ENCODE measurements around the gene PRKAG2. TPM values are rescaled to one million over a fixed set of nuclear protein-coding genes. Genes with fewer than 3 reads are reported as not detected.

The PRKAG2 gene
- total and polyA plus RNA-seq, 2 experiments from 2014 or later, result 9.1 to 14.9 TPM

GRCh38 chr7:151896086-151896485 is 19.2 kb upstream of the PRKAG2 start:
- H3F3A ChIP-seq (replicated peaks; ENCODE audit: low read depth), result no peaks in the 10 kb centered on the region
- no peak overlapping the region for H3K4me3 ChIP-seq
- H3K4me1 ChIP-seq (ENCODE audit: insufficient read depth), result 0 out of 2 replicates have a peak, but pooled peaks cover 5% of the 10 kb centered on the region
- H2AFZ ChIP-seq, result no peak overlapping the region
- no peaks in the 10 kb centered on the region for H3K36me3 ChIP-seq (ENCODE audit: insufficient read depth)
- DNase-seq (ENCODE audit: low spot score) (no peak), ATAC-seq (no peak)
- H3K27me3 ChIP-seq (ENCODE audit: insufficient read depth), result no peaks in the 10 kb centered on the region
- H3K27ac ChIP-seq (ENCODE audit: low read depth), result no peak overlapping the region
- H3K4me1 Mint-ChIP-seq, result peaks cover 20% of the 10 kb centered on the region
- no peaks in the 10 kb centered on the region for H3K9me3 Mint-ChIP-seq
- TF ChIP-seq EZH2phosphoT487 (IDR thresholded peaks at IDR 0.05; ENCODE audit: unreplicated experiment) (no peak), NANOG (IDR thresholded peaks at IDR 0.05; ENCODE audit: borderline replicate concordance) (no peak), CREB1 (CRISPR knock-in tag; IDR thresholded peaks at IDR 0.05; ENCODE audit: low read depth) (no peak), ZNF114 (CRISPR knock-in tag; IDR thresholded peaks at IDR 0.05) (no peak), REST (IDR thresholded peaks at IDR 0.05; ENCODE audit: unreplicated experiment) (no peak)
- H3K27ac Mint-ChIP-seq, result no peak overlapping the region
- no peaks in the 10 kb centered on the region for H3K36me3 Mint-ChIP-seq (ENCODE audit: low read depth)
- peaks cover 14% of the 10 kb centered on the region for H3K27me3 Mint-ChIP-seq (ENCODE audit: insufficient read depth, low read depth, poor library complexity)
- no peaks in the 10 kb centered on the region for H3K79me2 ChIP-seq (replicated peaks; ENCODE audit: insufficient read depth)
- H3K4me3 Mint-ChIP-seq, result no peak overlapping the region
- no peaks in the 10 kb centered on the region for H3K9me2 ChIP-seq (ENCODE audit: insufficient read depth)
- H4K20me1 ChIP-seq (replicated peaks; ENCODE audit: insufficient read depth), result no peaks in the 10 kb centered on the region
- H3K4me2 ChIP-seq, result no peak overlapping the region

GRCh38 chr7:151895631-151896031 is 18.7 kb upstream of the PRKAG2 start:
- H3K79me2 ChIP-seq (replicated peaks; ENCODE audit: insufficient read depth), result no peaks in the 10 kb centered on the region
- TF ChIP-seq ZNF331 (CRISPR knock-in tag; IDR thresholded peaks at IDR 0.05; ENCODE audit: low read depth) (no peak), REST (IDR thresholded peaks at IDR 0.05; ENCODE audit: unreplicated experiment) (no peak), STAT1 (IDR thresholded peaks at IDR 0.05; ENCODE audit: unreplicated experiment) (no peak), NANOG (IDR thresholded peaks at IDR 0.05; ENCODE audit: borderline replicate concordance) (no peak), JUNB (IDR thresholded peaks at IDR 0.05; ENCODE audit: unreplicated experiment) (no peak)
- peak; percentile 15 for ATAC-seq
- no peak overlapping the region for H2AFZ ChIP-seq
- Mint-ChIP-seq H3K4me1 (peaks cover 23% of the 10 kb centered on the region), H3K36me3 (ENCODE audit: low read depth) (no peaks in the 10 kb centered on the region), H3K27me3 (ENCODE audit: insufficient read depth, low read depth, poor library complexity) (peaks cover 14% of the 10 kb centered on the region), H3K4me3 (no peak overlapping the region), H3K9me3 (no peaks in the 10 kb centered on the region), H3K27ac (no peak overlapping the region)
- H3K36me3 ChIP-seq (ENCODE audit: insufficient read depth), result no peaks in the 10 kb centered on the region
- no peak overlapping the region for H3K4me2 ChIP-seq
- 0 out of 2 replicates have a peak, but pooled peaks cover 5% of the 10 kb centered on the region for H3K4me1 ChIP-seq (ENCODE audit: insufficient read depth)
- no peaks in the 10 kb centered on the region for H3F3A ChIP-seq (replicated peaks; ENCODE audit: low read depth)
- H3K27me3 ChIP-seq (ENCODE audit: insufficient read depth), result no peaks in the 10 kb centered on the region
- H3K4me3 ChIP-seq, result no peak overlapping the region
- no peaks in the 10 kb centered on the region for H4K20me1 ChIP-seq (replicated peaks; ENCODE audit: insufficient read depth)
- no peaks in the 10 kb centered on the region for H3K9me2 ChIP-seq (ENCODE audit: insufficient read depth)
- H3K27ac ChIP-seq (ENCODE audit: low read depth), result no peak overlapping the region
- DNase-seq (ENCODE audit: low spot score), result no peak
